ENCODE measurements around the gene RUBCN. TPM values are rescaled to one million over a fixed set of nuclear protein-coding genes. Genes with fewer than 3 reads are reported as not detected.

Gene RUBCN
- total RNA-seq, 1 donor from 2014 or later, result 28.2 TPM

- no peaks in the 10 kb centered on the region for H4K20me1 ChIP-seq (ENCODE audit: insufficient read depth, low read length)
- no peaks in the 10 kb centered on the region for H3K4me1 Mint-ChIP-seq (ENCODE audit: low read depth, unreplicated experiment)
- TF ChIP-seq CTCF (IDR thresholded peaks at IDR 0.05; ENCODE audit: insufficient read depth, low read depth, low read length), result no peak
- TF ChIP-seq EZH2 (IDR thresholded peaks at IDR 0.05; ENCODE audit: insufficient read depth, low read length), result no peak
- H3K36me3 Mint-ChIP-seq (ENCODE audit: low read depth, unreplicated experiment), result peaks cover 21% of the 10 kb centered on the region
- no peak for FAIRE-seq
- no peaks in the 10 kb centered on the region for H3K79me2 ChIP-seq (ENCODE audit: insufficient read depth, low read length)
- no peak overlapping the region for H2AFZ ChIP-seq (ENCODE audit: low read depth, low read length)
- no peak overlapping the region for H3K4me3 ChIP-seq (ENCODE audit: insufficient read depth, low read depth, low read length)
- DNase-seq (ENCODE audit: low read depth), result no peak
- no peak overlapping the region for H3K27ac Mint-ChIP-seq (ENCODE audit: unreplicated experiment)
- H3K9me3 ChIP-seq (ENCODE audit: insufficient read depth, low read depth, low read length), result peaks cover 5% of the 10 kb centered on the region
- no peak overlapping the region for H3K27ac ChIP-seq (ENCODE audit: low read depth, low read length)
- H3K27me3 Mint-ChIP-seq (ENCODE audit: low read depth, unreplicated experiment), result no peaks in the 10 kb centered on the region
- H3K9me3 Mint-ChIP-seq (ENCODE audit: unreplicated experiment), result no peaks in the 10 kb centered on the region
- H3K27me3 ChIP-seq (ENCODE audit: insufficient read depth, low read length), result no peaks in the 10 kb centered on the region
- no peaks in the 10 kb centered on the region for H3K4me1 ChIP-seq (ENCODE audit: insufficient read depth, low read length)
- H3K4me2 ChIP-seq (ENCODE audit: low read length), result no peak overlapping the region
- peaks cover 4% of the 10 kb centered on the region for H3K36me3 ChIP-seq (ENCODE audit: insufficient read depth, low read length)
- no peak overlapping the region for H3K9ac ChIP-seq (ENCODE audit: low read length)
- no peak overlapping the region for H3K4me3 Mint-ChIP-seq (ENCODE audit: unreplicated experiment)
Observed at GRCh38 chr3:197682713-197683112, 54.0 kb downstream of the RUBCN start.

DNA sequence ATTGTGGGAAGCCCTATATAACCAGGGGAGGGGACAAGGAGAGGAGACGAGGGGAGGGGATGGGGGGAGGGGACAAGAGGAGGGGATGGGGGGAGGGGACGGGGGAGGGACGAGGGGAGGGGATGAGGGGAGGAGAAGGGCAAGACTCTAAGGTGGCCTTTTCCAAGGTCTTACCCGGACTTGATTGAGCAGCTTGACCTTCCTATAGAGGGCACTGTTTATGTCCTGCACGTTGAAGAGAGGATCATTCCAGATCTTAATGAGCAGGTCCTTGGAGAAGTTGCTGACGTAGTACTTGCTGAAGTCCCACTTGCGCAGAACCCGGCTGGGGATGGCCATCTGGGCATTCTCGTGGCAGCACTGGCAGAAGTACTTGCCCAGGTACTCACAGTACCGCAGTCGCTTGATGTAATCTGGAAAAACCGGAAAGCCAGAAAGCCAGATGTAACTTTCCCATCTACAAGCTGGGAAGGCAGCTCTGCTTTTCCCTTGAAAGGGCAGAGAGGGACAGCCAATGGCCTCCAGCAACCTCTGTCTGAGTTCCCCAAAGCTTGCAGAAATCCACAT is 55.7 kb downstream of the RUBCN start:
- Mint-ChIP-seq H3K27me3 (ENCODE audit: low read depth, unreplicated experiment) (no peaks in the 10 kb centered on the region), H3K27ac (ENCODE audit: unreplicated experiment) (no peak overlapping the region), H3K9me3 (ENCODE audit: unreplicated experiment) (no peaks in the 10 kb centered on the region), H3K4me1 (ENCODE audit: low read depth, unreplicated experiment) (no peaks in the 10 kb centered on the region), H3K36me3 (ENCODE audit: low read depth, unreplicated experiment) (peaks cover 28% of the 10 kb centered on the region), H3K4me3 (ENCODE audit: unreplicated experiment) (no peak overlapping the region)
- Histone ChIP-seq H3K4me2 (ENCODE audit: low read length) (no peak overlapping the region), H4K20me1 (ENCODE audit: insufficient read depth, low read length) (no peaks in the 10 kb centered on the region), H3K4me3 (ENCODE audit: insufficient read depth, low read depth, low read length) (no peak overlapping the region), H3K79me2 (ENCODE audit: insufficient read depth, low read length) (no peaks in the 10 kb centered on the region), H2AFZ (ENCODE audit: low read depth, low read length) (no peak overlapping the region), H3K27ac (ENCODE audit: low read depth, low read length) (no peak overlapping the region), H3K9ac (ENCODE audit: low read length) (no peak overlapping the region), H3K27me3 (ENCODE audit: insufficient read depth, low read length) (no peaks in the 10 kb centered on the region), H3K9me3 (ENCODE audit: insufficient read depth, low read depth, low read length) (peaks cover 8% of the 10 kb centered on the region), H3K4me1 (ENCODE audit: insufficient read depth, low read length) (no peaks in the 10 kb centered on the region), H3K36me3 (ENCODE audit: insufficient read depth, low read length) (peaks cover 7% of the 10 kb centered on the region)
- no peak for DNase-seq (ENCODE audit: low read depth)
- FAIRE-seq, result no peak
- no peak for TF ChIP-seq CTCF (IDR thresholded peaks at IDR 0.05; ENCODE audit: insufficient read depth, low read depth, low read length)
- no peak for TF ChIP-seq EZH2 (IDR thresholded peaks at IDR 0.05; ENCODE audit: insufficient read depth, low read length)

GRCh38 chr3:197675951-197676350 is 60.8 kb downstream of the RUBCN start:
- peaks cover 11% of the 10 kb centered on the region for H3K36me3 ChIP-seq (ENCODE audit: insufficient read depth, low read length)
- no peak overlapping the region for H2AFZ ChIP-seq (ENCODE audit: low read depth, low read length)
- TF ChIP-seq EZH2 (IDR thresholded peaks at IDR 0.05; ENCODE audit: insufficient read depth, low read length) (no peak), CTCF (IDR thresholded peaks at IDR 0.05; ENCODE audit: insufficient read depth, low read depth, low read length) (no peak)
- no peak overlapping the region for H3K9ac ChIP-seq (ENCODE audit: low read length)
- DNase-seq (ENCODE audit: low read depth) (no peak), FAIRE-seq (no peak)
- no peak overlapping the region for H3K27ac ChIP-seq (ENCODE audit: low read depth, low read length)
- H3K9me3 Mint-ChIP-seq (ENCODE audit: unreplicated experiment), result no peaks in the 10 kb centered on the region
- H3K4me3 ChIP-seq (ENCODE audit: insufficient read depth, low read depth, low read length), result no peak overlapping the region
- no peaks in the 10 kb centered on the region for H3K4me1 Mint-ChIP-seq (ENCODE audit: low read depth, unreplicated experiment)
- no peak overlapping the region for H3K4me3 Mint-ChIP-seq (ENCODE audit: unreplicated experiment)
- peaks cover 8% of the 10 kb centered on the region for H3K9me3 ChIP-seq (ENCODE audit: insufficient read depth, low read depth, low read length)
- no peak overlapping the region for H3K4me2 ChIP-seq (ENCODE audit: low read length)
- H3K27me3 ChIP-seq (ENCODE audit: insufficient read depth, low read length), result no peaks in the 10 kb centered on the region
- H3K27me3 Mint-ChIP-seq (ENCODE audit: low read depth, unreplicated experiment), result no peaks in the 10 kb centered on the region
- no peaks in the 10 kb centered on the region for H3K4me1 ChIP-seq (ENCODE audit: insufficient read depth, low read length)
- peaks cover 29% of the 10 kb centered on the region for H3K36me3 Mint-ChIP-seq (ENCODE audit: low read depth, unreplicated experiment)
- no peaks in the 10 kb centered on the region for H4K20me1 ChIP-seq (ENCODE audit: insufficient read depth, low read length)
- H3K27ac Mint-ChIP-seq (ENCODE audit: unreplicated experiment), result no peak overlapping the region
- H3K79me2 ChIP-seq (ENCODE audit: insufficient read depth, low read length), result no peaks in the 10 kb centered on the region

Data from astrocyte (in vitro differentiated cells and primary cell).